D721Med (cell line): ENCODE data around the gene RAI1.

Source experiments
- DNase-seq: peaks from one replicate; pipeline ENCODE4 v3.0.0; 2011; ENCODE audit warnings: low spot score; ENCODE audit not compliant: insufficient read length
- FAIRE-seq: peaks from 2 replicates; lab custom pipeline; 2011; peaks lifted over from hg19 to GRCh38; lab: Jason Lieb, UNC
- CTCF ChIP-seq: IDR thresholded peaks from 2 replicates; pipeline ENCODE4 v1.5.1; 2012; ENCODE audit warnings: mild to moderate bottlenecking, control low read depth; ENCODE audit not compliant: insufficient read depth; ENCODE audit errors: missing control alignments

RAI1 gene

GRCh38 chr17:17767887-17768418, 86.7 kb downstream of the RAI1 start:
- DNase-seq (no peak), FAIRE-seq (no peak)
- no peak for TF ChIP-seq CTCF

GRCh38 chr17:17768424-17769088, 87.3 kb downstream of the RAI1 start:
- FAIRE-seq = no peak
- no peak for TF ChIP-seq CTCF
- no peak for DNase-seq

GRCh38 chr17:17769869-17770631, 88.8 kb downstream of the RAI1 start:
- DNase-seq = no peak
- no peak for FAIRE-seq
- no peak for TF ChIP-seq CTCF

- DNase-seq (peak; percentile 67), FAIRE-seq (no peak)
- no peak for TF ChIP-seq CTCF
Observed at GRCh38 chr17:17770632-17771044, 89.4 kb downstream of the RAI1 start.

- TF ChIP-seq CTCF = no peak
- no peak for FAIRE-seq
- DNase-seq = no peak
Observed at GRCh38 chr17:17771498-17772201, 90.4 kb downstream of the RAI1 start.

- no peak for FAIRE-seq
- no peak for TF ChIP-seq CTCF
Observed at GRCh38 chr17:17772231-17772630, 91.0 kb downstream of the RAI1 start.

More at GRCh38 chr17:17772231-17772630, 91.0 kb downstream of the RAI1 start:
- DNase-seq = no peak
